HG02798 (cell line): ENCODE results near the gene PACS2.

ENCODE experiments used
- ATAC-seq: cut with Tn5 transposase; IDR thresholded peaks from one replicate; pipeline ENCODE4 v1.9.1; 2021; ENCODE audit warnings: mild to moderate bottlenecking; ENCODE audit not compliant: unreplicated experiment, poor library complexity

The PACS2 gene

DNA sequence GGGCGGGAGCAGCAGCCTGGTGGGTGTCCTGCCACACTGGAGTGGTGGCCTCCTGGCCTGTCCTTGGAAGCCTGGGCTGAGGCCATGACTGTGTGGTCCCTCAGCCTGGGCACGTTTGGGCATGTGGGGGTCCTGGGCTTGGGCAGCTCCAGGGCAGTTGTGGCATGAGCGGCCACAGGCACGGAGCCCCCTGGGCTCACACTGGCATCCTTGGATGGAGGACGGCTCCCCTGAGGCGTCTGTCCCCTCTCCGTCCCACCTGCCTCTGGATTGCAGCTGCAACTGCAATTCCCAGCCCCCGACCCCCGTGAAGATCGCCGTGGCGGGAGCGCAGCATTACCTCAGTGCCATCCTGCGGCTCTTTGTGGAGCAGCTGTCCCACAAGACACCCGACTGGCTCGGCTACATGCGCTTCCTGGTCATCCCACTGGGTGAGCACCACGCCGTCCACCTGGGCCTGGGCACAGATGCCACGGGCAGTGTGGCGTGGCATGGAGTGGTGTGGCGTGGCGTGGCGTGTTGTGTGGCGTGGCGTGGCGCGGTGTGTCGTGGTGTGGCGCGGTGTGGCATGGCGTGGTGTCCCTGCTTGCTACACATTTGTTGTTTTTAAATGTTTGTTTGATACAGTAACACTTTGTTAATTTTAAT is 68.7 kb downstream of the PACS2 start:
- no peak for ATAC-seq

- ATAC-seq = no peak
These were observed 69.6 kb downstream of the PACS2 start for GRCh38 chr14:105384041-105384557.

DNA sequence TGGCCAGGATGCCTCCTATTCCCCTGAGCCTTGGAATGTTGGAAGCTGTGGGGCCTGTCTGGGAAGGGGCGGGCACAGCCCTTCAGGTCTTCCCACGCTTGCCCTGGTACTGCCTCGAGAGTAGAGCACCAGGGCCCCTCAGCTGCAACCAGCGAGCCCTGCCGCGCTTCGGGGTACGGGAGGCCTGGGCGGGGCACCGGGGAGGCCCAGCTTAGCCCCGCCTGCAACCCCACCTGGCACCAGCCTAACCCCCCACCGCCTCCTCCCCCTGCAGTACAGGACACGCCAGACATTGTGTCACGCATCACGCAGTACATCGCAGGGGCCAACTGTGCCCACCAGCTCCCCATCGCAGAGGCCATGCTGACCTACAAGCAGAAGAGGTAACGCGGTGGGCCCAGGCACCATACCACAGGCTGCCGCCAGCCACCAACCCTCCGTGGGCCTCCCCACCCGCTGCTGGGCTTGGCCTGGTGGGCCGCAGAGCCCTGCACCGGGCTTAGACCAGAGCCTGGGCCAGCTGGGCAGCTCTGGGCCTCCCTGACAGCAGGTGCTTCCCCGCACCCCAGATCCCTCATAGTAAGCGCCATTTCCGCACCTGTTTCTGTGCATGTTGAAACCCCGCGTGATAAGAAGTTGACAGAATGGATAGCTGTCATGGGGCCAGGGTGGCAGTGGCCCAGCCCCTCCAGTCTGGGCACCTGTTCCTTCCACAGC is 70.2 kb downstream of the PACS2 start:
- ATAC-seq = no peak

DNA sequence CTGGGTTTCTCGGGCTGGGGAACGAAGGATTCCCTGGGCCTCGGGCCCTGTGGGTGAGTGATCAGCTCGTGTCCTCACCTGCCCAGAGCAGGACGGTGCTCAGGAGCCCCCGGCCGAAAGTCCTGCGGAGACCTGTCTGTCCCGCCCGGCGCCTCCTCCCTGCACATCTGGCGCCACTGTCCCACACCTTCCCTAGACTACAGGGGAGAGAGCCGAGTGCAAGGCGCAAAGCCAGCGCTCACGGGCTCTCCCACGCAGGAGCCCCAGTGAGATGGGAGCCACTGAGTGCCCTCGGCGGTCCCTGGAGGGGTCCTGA is 70.7 kb downstream of the PACS2 start:
- no peak for ATAC-seq

GRCh38 chr14:105385698-105386365 is 71.3 kb downstream of the PACS2 start:
- ATAC-seq = no peak

GRCh38 chr14:105386581-105387529 is 72.3 kb downstream of the PACS2 start:
- no peak for ATAC-seq

GRCh38 chr14:105387530-105387922 is 73.0 kb downstream of the PACS2 start:
- ATAC-seq = no peak

DNA sequence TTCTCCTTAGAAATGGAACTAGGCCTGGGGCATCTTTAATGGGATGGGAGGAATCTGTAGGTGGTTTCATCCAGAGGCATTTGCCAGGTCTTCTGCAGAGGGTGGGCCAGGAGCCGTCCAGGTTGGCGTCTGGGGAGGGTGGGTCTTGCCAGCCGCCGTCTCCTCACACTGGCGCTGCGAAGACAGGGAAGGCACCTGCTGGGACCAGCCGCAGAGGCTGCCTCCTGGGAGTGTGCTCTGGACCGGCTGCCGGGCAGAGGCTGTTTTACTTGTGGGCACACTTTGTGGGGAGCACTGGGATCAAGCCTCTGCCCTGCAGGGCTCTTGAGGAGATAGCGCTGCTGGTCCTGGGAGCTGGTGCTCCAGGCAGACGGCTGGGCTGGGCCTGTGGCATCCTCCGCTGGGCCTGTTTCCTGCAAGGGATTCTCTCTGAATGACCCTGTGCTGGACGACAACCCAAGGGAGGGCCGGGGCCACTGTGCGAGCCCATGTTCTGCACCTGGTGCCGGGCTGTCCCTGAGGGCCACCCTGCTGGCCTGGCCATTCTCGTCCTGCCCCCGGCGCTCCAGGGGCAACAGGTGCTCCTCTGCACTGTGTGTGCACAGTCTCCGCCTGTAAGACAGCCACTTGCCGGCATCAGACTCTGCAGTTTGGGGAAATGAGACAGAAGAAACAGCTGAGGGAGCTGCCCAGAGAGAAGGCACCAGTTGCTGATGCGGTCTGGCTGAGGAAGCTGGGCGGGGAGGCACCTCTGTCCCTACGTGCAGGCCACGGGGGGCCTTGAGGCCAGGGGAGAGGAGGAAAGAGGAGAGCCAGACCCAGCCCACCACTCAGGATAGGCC is 73.8 kb downstream of the PACS2 start:
- ATAC-seq = no peak

- no peak for ATAC-seq
These were observed 74.4 kb downstream of the PACS2 start for GRCh38 chr14:105388976-105389375.

DNA sequence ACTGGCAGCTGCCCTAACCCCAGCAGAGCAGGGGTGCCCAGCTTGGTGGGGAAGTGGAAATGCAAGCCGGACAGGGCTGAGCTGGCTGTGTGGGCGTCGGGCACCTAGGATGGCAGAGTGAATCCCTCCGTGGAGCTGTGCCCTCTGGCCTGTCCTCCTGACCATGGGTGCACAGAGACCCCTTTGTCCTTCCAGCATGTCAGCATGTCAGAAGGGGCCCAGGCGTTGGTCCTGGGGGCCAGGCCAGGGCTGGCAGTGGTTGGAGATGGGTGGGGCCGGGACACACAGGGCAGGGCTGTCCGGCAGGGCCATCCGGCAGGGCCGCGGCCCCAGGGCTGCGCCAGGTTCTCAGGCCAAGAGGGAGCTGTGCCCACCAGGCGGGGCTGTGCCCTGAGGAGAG is 75.0 kb downstream of the PACS2 start:
- ATAC-seq = no peak

- no peak for ATAC-seq
These were observed 75.7 kb downstream of the PACS2 start for GRCh38 chr14:105389976-105390848.

DNA sequence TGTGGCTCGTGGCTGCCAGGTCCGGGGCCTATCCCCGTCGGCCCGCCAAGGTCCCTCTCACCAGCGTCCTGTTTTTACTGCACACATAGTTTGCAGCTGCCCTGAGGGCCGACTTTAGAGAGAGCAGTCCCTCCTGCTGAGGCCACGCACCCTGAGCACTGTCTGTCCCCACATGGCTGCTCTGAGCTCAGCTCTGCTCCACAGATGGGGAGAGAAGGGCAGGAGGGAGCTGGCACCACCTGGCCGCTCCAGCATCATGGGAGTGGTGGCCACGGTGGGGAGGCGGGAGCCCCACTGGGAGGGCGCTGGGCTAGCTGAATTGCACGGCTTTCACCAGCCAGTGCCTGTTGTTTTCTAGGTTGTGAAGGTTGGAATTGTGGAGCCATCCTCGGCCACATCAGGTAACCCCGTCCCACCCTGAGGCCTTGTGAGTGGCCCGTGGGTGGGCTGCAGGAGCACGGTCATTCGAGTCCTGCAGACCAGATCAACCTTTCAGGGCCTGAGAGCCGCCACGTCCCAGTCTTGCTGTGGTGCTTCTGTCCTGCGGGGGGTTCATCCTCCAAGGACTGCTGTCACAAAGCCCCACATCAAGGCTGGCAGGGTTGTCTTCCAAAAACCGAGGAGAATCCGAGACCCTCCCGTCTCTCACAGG is 76.4 kb downstream of the PACS2 start:
- no peak for ATAC-seq

DNA sequence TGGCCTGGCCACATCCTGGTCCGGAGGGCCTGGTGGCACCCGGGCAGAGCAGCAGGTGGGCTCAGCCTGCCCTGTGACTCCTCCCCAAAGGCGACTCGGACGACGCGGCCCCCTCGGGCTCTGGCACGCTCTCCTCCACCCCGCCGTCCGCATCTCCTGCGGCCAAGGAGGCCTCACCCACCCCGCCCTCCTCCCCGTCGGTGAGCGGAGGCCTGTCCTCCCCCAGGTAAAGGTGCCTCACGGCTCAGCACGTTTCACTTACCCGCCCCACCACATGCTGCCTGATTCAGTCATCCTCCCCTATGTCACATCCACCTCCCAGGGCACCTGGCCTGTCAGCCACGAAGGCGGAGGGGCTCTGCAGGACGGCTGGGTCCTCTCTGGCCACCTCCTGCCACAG is 77.0 kb downstream of the PACS2 start:
- no peak for ATAC-seq

GRCh38 chr14:105392131-105393090 is 77.9 kb downstream of the PACS2 start:
- no peak for ATAC-seq

DNA sequence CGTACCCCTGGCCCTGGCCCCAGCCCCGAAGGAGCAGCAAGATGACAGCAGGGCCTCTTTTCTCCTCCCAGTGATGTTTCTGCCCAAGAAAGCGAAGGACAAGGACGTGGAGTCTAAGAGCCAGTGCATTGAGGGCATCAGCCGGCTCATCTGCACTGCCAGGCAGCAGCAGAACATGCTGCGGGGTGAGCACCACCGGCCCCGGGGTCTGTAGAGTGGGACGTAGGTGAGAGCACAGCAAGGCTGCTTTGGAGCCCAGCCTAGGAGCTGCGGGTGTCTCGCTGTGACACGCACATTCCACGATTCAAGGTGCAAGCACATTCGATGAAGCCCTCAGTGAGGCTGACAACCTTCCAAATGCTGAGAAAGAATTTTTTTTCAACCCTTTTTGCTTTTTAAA is 78.6 kb downstream of the PACS2 start:
- no peak for ATAC-seq

DNA sequence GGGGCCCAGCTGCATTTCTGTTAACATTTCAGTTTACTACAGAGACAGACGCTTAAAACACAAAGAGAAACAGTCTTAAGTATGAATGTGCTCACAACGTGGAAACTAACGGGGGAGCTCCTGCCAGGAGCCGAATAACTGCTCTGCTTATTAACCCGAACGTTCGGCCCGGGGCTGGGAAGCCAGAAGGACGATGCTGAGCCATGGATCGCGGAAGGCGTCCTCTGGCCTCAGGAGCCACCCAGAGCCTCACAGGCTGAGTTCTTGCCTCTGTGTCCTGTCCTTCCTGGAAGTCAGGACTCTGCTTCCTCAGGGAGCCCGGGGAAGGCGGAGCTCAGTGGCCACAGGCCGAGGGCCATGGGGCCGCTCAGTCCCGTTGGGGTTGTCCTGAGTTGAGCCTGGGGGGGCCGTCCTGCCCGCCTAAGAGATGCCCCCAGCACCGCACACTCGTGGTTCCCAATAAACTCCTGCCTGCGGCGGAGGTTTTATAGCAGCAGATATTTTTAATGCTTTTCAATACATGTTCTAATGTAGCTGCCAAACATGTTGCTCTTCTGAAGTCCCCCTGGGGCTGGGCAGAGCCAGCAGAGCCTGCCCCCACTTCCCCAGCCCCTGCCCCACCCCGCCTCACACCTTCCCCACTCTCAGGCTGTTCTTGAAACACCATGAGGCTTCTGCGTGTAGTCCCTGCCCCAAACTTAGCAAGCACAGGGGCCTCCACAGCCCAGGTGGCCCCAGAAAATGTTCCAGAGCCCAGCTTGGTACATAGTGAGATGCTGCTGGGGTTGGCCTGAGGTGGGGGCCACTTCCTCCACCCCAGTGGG is 80.4 kb downstream of the PACS2 start:
- no peak for ATAC-seq
